ENCODE results near the gene VDAC1. TPM values are rescaled to one million over a fixed set of nuclear protein-coding genes. Genes with fewer than 3 reads are reported as not detected.
A peak's percentile ranks its signal among the peaks of the same experiment; 100 is the strongest.

Gene VDAC1
- total RNA-seq, 1 donor from 2014 or later: 224 TPM

DNA sequence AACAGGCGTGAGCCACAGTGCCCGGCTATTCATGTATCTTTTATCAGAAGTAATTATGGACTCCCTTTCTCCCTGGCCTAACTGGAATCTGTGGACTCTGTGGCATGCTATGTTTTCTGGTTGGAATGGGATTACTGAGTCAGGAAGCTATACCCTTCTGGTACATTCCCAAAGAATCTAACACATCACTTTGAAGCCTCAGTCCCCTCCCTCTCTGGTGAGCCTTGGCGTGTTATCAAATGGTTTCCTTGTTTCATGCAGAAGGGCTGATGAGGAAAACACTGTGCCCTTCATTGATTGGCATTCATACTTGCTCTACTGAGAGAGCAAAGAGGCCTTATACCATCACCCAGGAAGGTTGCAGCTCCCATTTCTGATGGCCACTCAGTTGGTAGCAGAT, 59.2 kb downstream of the VDAC1 start:
- Histone ChIP-seq H3K36me3 (no peaks in the 10 kb centered on the region), H3K4me3 (no peak overlapping the region), H3K9ac (no peak overlapping the region), H4K20me1 (ENCODE audit: low read depth) (no peaks in the 10 kb centered on the region), H3K4me2 (no peak overlapping the region), H3K9me3 (ENCODE audit: low read depth) (no peaks in the 10 kb centered on the region), H3K27me3 (no peaks in the 10 kb centered on the region), H3K79me2 (ENCODE audit: low read depth) (no peaks in the 10 kb centered on the region), H3K27ac (no peak overlapping the region), H3K4me1 (no peaks in the 10 kb centered on the region), H3F3A (ENCODE audit: low read depth) (no peaks in the 10 kb centered on the region), H2AFZ (replicated peaks) (no peak overlapping the region)
- Mint-ChIP-seq H3K4me1 (no peaks in the 10 kb centered on the region), H3K36me3 (no peaks in the 10 kb centered on the region), H3K27ac (no peak overlapping the region), H3K9me3 (no peaks in the 10 kb centered on the region), H3K4me3 (no peak overlapping the region), H3K27me3 (ENCODE audit: insufficient read depth, low read depth) (peaks cover 4% of the 10 kb centered on the region)
- TF ChIP-seq EZH2 (IDR thresholded peaks at IDR 0.05) (no peak), EZH2phosphoT487 (IDR thresholded peaks at IDR 0.05) (no peak)
- TF ChIP-seq, protein P1, sequence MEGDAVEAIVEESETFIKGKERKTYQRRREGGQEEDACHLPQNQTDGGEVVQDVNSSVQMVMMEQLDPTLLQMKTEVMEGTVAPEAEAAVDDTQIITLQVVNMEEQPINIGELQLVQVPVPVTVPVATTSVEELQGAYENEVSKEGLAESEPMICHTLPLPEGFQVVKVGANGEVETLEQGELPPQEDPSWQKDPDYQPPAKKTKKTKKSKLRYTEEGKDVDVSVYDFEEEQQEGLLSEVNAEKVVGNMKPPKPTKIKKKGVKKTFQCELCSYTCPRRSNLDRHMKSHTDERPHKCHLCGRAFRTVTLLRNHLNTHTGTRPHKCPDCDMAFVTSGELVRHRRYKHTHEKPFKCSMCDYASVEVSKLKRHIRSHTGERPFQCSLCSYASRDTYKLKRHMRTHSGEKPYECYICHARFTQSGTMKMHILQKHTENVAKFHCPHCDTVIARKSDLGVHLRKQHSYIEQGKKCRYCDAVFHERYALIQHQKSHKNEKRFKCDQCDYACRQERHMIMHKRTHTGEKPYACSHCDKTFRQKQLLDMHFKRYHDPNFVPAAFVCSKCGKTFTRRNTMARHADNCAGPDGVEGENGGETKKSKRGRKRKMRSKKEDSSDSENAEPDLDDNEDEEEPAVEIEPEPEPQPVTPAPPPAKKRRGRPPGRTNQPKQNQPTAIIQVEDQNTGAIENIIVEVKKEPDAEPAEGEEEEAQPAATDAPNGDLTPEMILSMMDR (IDR thresholded peaks at IDR 0.05): no peak
- DNase-seq (ENCODE audit: low spot score): no peak

DNA sequence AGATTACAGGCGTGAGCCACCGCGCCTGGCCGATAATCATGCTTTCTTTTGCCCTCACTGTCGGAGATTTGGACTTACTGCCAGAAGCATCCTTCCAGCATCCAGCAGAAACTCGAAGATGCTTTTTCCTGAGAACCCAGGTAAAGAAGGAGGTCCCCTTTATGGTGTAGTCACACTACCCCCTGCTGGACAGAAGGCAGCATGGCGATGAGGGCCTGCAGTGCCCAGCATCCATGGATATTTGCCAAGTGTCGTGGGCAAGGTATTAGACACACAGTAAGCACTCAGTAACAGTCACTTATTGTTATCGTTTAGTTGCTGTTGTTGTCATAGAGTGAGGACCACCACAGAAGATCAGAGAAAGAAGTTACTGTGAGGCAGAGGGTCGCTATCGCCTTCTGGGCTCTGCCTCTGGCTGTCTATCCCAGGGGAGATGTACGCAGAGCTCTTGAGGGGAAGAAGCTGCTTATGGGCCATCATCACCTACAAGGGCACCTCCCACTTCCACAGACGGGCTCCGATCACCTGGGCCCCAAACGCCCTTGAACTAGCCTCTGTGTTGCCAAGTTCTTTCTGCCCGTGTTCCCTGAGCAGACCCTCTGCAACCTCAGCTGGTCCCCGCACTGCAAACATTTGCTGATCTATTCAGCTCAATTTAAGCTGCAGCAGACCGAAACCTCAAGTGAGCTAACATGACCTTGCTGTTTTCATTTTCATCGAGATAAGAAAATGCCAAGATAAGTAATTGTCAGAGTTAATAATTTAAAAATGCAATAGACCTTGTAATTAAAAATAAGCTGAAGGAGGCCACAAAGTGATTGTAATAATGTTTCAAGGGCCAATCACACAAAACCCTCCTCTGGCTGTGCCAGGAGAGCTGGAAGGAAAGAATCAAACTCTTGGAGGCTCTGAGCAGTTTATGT, 60.3 kb downstream of the VDAC1 start:
- peak; percentile 81 for DNase-seq (ENCODE audit: low spot score)
- Histone ChIP-seq H3K9ac (no peak overlapping the region), H3K4me3 (no peak overlapping the region), H3K27ac (no peak overlapping the region), H3K36me3 (no peaks in the 10 kb centered on the region), H3F3A (ENCODE audit: low read depth) (no peaks in the 10 kb centered on the region), H4K20me1 (ENCODE audit: low read depth) (no peaks in the 10 kb centered on the region), H3K9me3 (ENCODE audit: low read depth) (no peaks in the 10 kb centered on the region), H2AFZ (replicated peaks) (no peak overlapping the region), H3K79me2 (ENCODE audit: low read depth) (no peaks in the 10 kb centered on the region), H3K4me2 (no peak overlapping the region), H3K27me3 (no peaks in the 10 kb centered on the region), H3K4me1 (no peaks in the 10 kb centered on the region)
- Mint-ChIP-seq H3K9me3 (no peaks in the 10 kb centered on the region), H3K27me3 (ENCODE audit: insufficient read depth, low read depth) (peaks cover 4% of the 10 kb centered on the region), H3K27ac (peak overlapping the region; percentile 24), H3K4me1 (no peaks in the 10 kb centered on the region), H3K36me3 (no peaks in the 10 kb centered on the region), H3K4me3 (no peak overlapping the region)
- TF ChIP-seq, protein P1 (IDR thresholded peaks at IDR 0.05): peak; percentile 87
- TF ChIP-seq EZH2phosphoT487 (IDR thresholded peaks at IDR 0.05): no peak

DNA sequence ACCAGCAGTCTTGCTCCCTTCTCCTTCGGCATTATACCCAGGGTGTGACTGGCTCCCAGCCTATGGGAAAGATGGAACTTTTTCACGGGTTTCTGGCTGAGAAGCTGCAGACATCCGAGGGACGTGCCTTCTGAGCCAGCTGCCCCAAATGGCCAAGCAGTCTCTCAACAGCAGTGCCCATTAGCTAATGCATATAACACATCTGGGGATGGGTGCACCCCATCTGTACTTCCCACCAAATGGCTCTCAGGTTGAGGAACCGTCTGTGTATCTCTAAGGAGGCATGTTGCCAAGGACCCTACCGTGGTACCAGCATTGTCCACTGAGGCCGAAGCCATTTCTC, 61.3 kb downstream of the VDAC1 start:
- Histone ChIP-seq H3K9me3 (ENCODE audit: low read depth) (no peaks in the 10 kb centered on the region), H3K4me3 (no peak overlapping the region), H3F3A (ENCODE audit: low read depth) (no peaks in the 10 kb centered on the region), H3K27me3 (no peaks in the 10 kb centered on the region), H3K4me1 (peaks cover 6% of the 10 kb centered on the region), H3K36me3 (no peaks in the 10 kb centered on the region), H3K4me2 (no peak overlapping the region), H3K79me2 (ENCODE audit: low read depth) (no peaks in the 10 kb centered on the region), H3K9ac (no peak overlapping the region), H2AFZ (replicated peaks) (no peak overlapping the region), H4K20me1 (ENCODE audit: low read depth) (no peaks in the 10 kb centered on the region), H3K27ac (no peak overlapping the region)
- H3K27me3 Mint-ChIP-seq (ENCODE audit: insufficient read depth, low read depth): peaks cover 4% of the 10 kb centered on the region
- no peak for DNase-seq (ENCODE audit: low spot score)
- H3K4me1 Mint-ChIP-seq: no peaks in the 10 kb centered on the region
- no peaks in the 10 kb centered on the region for H3K9me3 Mint-ChIP-seq
- no peak overlapping the region for H3K4me3 Mint-ChIP-seq
- TF ChIP-seq, protein P1 (IDR thresholded peaks at IDR 0.05): no peak
- TF ChIP-seq EZH2phosphoT487 (IDR thresholded peaks at IDR 0.05) (no peak), EZH2 (IDR thresholded peaks at IDR 0.05) (no peak)
- no peak overlapping the region for H3K27ac Mint-ChIP-seq
- no peaks in the 10 kb centered on the region for H3K36me3 Mint-ChIP-seq
